PFSK-1 (cell line): ENCODE results near the gene ZSCAN16.

Experiments
- POLR2AphosphoS5 ChIP-seq: IDR thresholded peaks from 2 replicates; pipeline ENCODE4 v1.6.1; 2012; ENCODE audit warnings: low read depth, mild to moderate bottlenecking, control low read depth, low read length, moderate library complexity
- SIN3A ChIP-seq: IDR thresholded peaks from 2 replicates; pipeline ENCODE4 v1.6.1; 2012; ENCODE audit warnings: mild to moderate bottlenecking, low read length, moderate library complexity, borderline replicate concordance; ENCODE audit not compliant: insufficient read depth
- TAF1 ChIP-seq: IDR thresholded peaks from 2 replicates; pipeline ENCODE4 v1.6.1; 2012; ENCODE audit warnings: low read length, control low read depth, borderline replicate concordance; ENCODE audit not compliant: insufficient read depth
- TF ChIP-seq, protein P1 (sequence below), 2 experiments: IDR thresholded peaks; 2 replicates each; pipeline versions ENCODE4 v1.6.1 to v1.8.0; 2011 to 2012; ENCODE audit warnings: low read depth in 2 of 2, low read length in 2 of 2, control low read depth in 1 of 2, inconsistent platforms in 1 of 2, mild to moderate bottlenecking in 1 of 2, moderate library complexity in 1 of 2; ENCODE audit not compliant: insufficient read depth in 1 of 2

DNA sequence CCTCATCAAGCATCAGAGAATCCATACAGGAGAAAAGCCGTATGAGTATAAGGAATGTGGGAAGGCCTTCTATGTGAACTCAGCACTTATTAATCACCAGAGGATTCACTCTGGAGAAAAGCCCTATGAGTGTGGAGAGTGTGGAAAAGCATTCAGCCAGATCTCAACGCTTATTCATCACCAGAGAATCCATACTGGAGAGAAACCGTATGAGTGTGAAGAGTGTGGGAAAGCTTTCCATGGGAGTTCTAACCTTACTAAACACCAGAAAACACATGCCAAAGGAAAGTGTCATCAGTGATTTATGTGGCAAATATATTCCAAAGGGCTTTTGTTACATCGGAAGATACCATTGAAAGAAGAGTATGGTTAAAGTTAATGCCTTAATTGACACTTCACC is 42.7 kb downstream of the ZSCAN16 start:
- no peak for TF ChIP-seq POLR2AphosphoS5
- TF ChIP-seq TAF1: no peak
- TF ChIP-seq, protein P1, sequence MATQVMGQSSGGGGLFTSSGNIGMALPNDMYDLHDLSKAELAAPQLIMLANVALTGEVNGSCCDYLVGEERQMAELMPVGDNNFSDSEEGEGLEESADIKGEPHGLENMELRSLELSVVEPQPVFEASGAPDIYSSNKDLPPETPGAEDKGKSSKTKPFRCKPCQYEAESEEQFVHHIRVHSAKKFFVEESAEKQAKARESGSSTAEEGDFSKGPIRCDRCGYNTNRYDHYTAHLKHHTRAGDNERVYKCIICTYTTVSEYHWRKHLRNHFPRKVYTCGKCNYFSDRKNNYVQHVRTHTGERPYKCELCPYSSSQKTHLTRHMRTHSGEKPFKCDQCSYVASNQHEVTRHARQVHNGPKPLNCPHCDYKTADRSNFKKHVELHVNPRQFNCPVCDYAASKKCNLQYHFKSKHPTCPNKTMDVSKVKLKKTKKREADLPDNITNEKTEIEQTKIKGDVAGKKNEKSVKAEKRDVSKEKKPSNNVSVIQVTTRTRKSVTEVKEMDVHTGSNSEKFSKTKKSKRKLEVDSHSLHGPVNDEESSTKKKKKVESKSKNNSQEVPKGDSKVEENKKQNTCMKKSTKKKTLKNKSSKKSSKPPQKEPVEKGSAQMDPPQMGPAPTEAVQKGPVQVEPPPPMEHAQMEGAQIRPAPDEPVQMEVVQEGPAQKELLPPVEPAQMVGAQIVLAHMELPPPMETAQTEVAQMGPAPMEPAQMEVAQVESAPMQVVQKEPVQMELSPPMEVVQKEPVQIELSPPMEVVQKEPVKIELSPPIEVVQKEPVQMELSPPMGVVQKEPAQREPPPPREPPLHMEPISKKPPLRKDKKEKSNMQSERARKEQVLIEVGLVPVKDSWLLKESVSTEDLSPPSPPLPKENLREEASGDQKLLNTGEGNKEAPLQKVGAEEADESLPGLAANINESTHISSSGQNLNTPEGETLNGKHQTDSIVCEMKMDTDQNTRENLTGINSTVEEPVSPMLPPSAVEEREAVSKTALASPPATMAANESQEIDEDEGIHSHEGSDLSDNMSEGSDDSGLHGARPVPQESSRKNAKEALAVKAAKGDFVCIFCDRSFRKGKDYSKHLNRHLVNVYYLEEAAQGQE (IDR thresholded peaks at IDR 0.05; ENCODE audit: insufficient read depth in 1 of 2, low read depth in 2 of 2, low read length in 2 of 2): no peak
- no peak for TF ChIP-seq SIN3A
